Hepatocyte (in vitro differentiated cells): ENCODE measurements around the gene PRKCA.

ENCODE experiments used
- EZH2 ChIP-seq: fragments of 200-600 bp; sonication (generic); IDR thresholded peaks from 2 replicates; pipeline ENCODE4 v1.6.1; 2016; ENCODE audit warnings: antibody characterized with exemption, mild to moderate bottlenecking, borderline replicate concordance
- TF ChIP-seq, protein P1 (sequence below): fragments of 200-600 bp; sonication (generic); IDR thresholded peaks from 2 replicates; pipeline ENCODE4 v1.5.1; 2016; ENCODE audit warnings: antibody characterized with exemption, mild to moderate bottlenecking; ENCODE audit not compliant: poor library complexity

DNA sequence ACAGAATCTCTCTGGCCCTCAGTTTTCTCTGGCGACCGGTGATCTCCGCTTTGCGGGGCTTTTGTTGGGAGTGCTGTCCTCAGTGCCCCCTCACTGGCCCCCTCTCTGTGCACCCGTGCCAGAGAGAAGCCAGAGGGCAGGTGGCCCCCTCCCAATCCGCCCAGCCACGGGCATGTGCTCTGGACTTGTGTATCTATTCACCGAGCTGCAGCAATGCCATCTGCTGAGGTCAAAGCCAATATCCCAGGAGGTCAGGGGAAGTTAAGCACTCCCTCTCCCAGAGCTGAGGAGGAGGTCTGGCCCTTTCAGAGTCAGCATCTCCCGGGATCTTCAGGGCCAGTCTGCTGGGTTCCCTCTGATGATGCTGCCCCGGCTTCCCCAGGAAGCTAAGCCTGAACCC lies 537.6 kb downstream of the PRKCA start:
- TF ChIP-seq, protein P1, sequence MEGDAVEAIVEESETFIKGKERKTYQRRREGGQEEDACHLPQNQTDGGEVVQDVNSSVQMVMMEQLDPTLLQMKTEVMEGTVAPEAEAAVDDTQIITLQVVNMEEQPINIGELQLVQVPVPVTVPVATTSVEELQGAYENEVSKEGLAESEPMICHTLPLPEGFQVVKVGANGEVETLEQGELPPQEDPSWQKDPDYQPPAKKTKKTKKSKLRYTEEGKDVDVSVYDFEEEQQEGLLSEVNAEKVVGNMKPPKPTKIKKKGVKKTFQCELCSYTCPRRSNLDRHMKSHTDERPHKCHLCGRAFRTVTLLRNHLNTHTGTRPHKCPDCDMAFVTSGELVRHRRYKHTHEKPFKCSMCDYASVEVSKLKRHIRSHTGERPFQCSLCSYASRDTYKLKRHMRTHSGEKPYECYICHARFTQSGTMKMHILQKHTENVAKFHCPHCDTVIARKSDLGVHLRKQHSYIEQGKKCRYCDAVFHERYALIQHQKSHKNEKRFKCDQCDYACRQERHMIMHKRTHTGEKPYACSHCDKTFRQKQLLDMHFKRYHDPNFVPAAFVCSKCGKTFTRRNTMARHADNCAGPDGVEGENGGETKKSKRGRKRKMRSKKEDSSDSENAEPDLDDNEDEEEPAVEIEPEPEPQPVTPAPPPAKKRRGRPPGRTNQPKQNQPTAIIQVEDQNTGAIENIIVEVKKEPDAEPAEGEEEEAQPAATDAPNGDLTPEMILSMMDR, result no peak
- TF ChIP-seq EZH2, result no peak
